Measurements from ENCODE around the gene SLC49A3.

SLC49A3 gene

DNA sequence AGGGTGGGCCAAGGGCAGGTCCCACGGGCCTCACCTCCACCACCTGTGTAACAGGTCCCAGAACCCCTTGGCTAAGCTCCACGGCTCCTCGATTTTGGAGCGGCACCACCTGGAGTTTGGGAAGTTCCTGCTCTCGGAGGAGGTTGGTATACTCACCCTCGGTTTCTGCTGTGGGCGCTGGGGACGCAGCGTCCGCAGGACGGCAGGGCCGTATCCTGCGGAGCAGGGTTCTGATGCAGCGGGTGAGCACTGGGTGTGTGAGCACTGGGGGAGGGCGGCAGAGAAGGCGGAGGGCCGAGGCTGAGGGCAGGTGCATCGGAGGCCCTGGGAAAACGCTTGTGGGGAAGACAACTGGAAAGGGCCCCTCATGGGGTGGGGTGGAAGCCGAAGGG lies 25.9 kb downstream of the SLC49A3 start:
- H3K36me3 ChIP-seq (ENCODE audit: control insufficient read depth, insufficient read depth, low read length) = no peaks in the 10 kb centered on the region
- no peak overlapping the region for H3K27ac ChIP-seq (ENCODE audit: low read depth, low read length, severe bottlenecking)
- no peaks in the 10 kb centered on the region for H3K4me1 ChIP-seq (ENCODE audit: control insufficient read depth, insufficient read depth, low read length, poor library complexity, severe bottlenecking)
- peak overlapping the region; percentile 46 for H3K4me3 ChIP-seq (ENCODE audit: extremely low read depth, insufficient read depth, low read length, poor library complexity, severe bottlenecking)
- WGBS, 2 experiments (ENCODE audit: insufficient coverage in 2 of 2) = 82 to 95% methylated on average over 18 to 19 of the region's 20 CpGs
- no peaks in the 10 kb centered on the region for H3K9me3 ChIP-seq (ENCODE audit: control insufficient read depth, low read length)

DNA sequence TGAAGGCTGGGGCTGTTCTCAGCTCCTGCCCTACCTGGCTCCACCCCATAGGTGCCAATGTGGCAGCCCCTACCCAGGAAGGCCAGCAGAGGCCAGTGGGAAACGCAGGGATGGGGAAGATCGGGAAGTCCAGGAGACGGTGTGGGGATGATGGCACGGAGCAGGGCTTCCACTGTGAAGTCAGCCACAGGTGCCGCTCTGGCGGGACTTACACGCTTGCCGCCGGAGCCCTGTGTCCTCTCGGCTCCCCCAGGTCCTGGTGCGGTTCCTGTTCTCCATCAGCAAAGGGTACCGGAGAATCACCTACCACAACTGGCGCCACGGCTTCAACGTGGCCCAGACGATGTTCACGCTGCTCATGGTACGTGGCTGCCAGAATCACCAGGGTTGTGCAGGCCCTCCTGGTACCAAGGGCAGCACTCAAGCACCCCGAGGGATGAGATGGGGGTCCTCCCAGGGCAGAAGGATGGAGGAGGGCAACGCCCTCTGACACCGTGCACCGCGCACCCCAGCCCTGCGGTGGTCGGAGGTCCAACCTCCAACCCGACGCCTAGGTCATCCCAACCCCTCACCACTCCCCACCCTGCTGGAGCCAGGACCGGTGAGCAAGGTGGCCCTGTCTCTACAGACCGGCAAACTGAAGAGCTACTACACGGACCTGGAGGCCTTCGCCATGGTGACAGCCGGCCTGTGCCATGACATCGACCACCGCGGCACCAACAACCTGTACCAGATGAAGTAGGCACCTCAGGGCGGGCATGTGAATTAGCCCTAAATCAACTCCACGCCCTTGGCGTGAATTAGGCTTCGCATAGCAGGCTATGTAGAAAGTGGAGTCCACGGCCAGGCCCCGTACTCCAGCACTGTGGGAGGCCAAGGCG lies 26.8 kb downstream of the SLC49A3 start:
- H3K4me1 ChIP-seq (ENCODE audit: control insufficient read depth, insufficient read depth, low read length, poor library complexity, severe bottlenecking) = no peaks in the 10 kb centered on the region
- no peak overlapping the region for H3K27ac ChIP-seq (ENCODE audit: low read depth, low read length, severe bottlenecking)
- H3K9me3 ChIP-seq (ENCODE audit: control insufficient read depth, low read length) = no peaks in the 10 kb centered on the region
- H3K36me3 ChIP-seq (ENCODE audit: control insufficient read depth, insufficient read depth, low read length) = no peaks in the 10 kb centered on the region
- no peak overlapping the region for H3K4me3 ChIP-seq (ENCODE audit: extremely low read depth, insufficient read depth, low read length, poor library complexity, severe bottlenecking)
- 93 to 94% methylated on average over 40 to 41 of the region's 42 CpGs for WGBS, 2 experiments (ENCODE audit: insufficient coverage in 2 of 2)

DNA sequence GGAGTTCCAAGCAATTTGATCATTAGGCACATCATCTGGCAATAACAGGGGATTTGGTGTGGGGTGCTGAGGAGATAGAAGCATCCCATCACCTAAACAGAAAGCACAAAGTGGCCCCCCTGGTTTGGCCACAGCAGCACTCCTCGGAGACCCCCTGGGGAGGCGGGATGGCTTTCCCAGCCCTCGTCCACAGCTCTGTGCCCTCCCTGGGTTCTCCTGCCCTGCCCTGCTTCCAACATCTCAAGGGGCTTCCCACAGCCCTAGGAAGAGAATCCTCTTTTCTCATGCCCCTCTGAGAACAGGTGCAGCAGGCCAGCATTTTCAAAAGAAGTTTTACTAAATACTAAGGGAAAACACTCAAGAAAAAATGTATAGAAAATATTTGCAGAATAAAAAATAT lies 27.7 kb downstream of the SLC49A3 start:
- WGBS, 2 experiments (ENCODE audit: insufficient coverage in 2 of 2) = 83 to 100% methylated on average over 2 to 3 of the region's 3 CpGs

DNA sequence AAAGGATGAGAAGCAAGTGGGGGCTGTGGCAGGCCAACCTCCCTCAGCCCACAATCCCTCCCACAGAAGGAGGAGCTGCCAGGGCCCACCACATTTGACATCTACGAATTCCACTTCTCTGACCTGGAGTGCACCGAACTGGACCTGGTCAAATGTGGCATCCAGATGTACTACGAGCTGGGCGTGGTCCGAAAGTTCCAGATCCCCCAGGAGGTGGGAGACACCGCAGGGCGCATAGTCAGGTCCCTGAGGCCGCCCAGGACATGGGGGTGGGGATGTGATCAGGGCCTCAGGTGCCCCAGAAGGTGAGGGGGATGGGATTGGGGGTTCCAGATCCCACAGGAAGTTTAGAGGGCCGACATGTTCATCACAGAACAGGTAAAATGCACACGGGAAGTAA lies 28.6 kb downstream of the SLC49A3 start:
- no peaks in the 10 kb centered on the region for H3K9me3 ChIP-seq (ENCODE audit: control insufficient read depth, low read length)
- peaks cover 5% of the 10 kb centered on the region for H3K4me1 ChIP-seq (ENCODE audit: control insufficient read depth, insufficient read depth, low read length, poor library complexity, severe bottlenecking)
- 93 to 98% methylated on average over 6 to 7 of the region's 10 CpGs for WGBS, 2 experiments (ENCODE audit: insufficient coverage in 2 of 2)
- H3K27ac ChIP-seq (ENCODE audit: low read depth, low read length, severe bottlenecking) = no peak overlapping the region
- H3K4me3 ChIP-seq (ENCODE audit: extremely low read depth, insufficient read depth, low read length, poor library complexity, severe bottlenecking) = no peak overlapping the region
- H3K36me3 ChIP-seq (ENCODE audit: control insufficient read depth, insufficient read depth, low read length) = no peaks in the 10 kb centered on the region

More for the DNA sequence above, 27.7 kb downstream of the SLC49A3 start:
- no peak overlapping the region for H3K4me3 ChIP-seq (ENCODE audit: extremely low read depth, insufficient read depth, low read length, poor library complexity, severe bottlenecking)
- no peaks in the 10 kb centered on the region for H3K36me3 ChIP-seq (ENCODE audit: control insufficient read depth, insufficient read depth, low read length)
- H3K4me1 ChIP-seq (ENCODE audit: control insufficient read depth, insufficient read depth, low read length, poor library complexity, severe bottlenecking) = peaks cover 5% of the 10 kb centered on the region
- H3K9me3 ChIP-seq (ENCODE audit: control insufficient read depth, low read length) = no peaks in the 10 kb centered on the region
- no peak overlapping the region for H3K27ac ChIP-seq (ENCODE audit: low read depth, low read length, severe bottlenecking)

DNA sequence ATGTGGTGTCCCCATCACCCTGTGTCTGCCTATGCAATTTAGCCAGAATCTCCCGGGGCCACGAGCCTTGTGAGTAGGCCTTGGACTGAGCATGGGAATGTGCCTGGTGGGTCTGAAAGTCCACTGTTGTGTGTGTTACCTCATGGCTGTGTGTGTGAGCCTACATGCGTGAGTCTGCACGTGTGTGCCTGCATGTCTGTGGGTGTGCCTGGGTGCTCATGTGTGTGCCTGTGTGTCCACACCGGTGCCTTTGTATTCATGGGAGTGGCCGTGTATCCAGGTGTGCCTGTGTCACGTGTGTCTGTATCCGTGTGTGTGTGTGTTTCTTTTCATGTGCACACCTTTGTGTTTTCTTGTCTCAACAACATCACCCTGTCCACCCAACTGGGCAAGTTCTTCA lies 29.1 kb downstream of the SLC49A3 start:
- H3K36me3 ChIP-seq (ENCODE audit: control insufficient read depth, insufficient read depth, low read length) = no peaks in the 10 kb centered on the region
- H3K27ac ChIP-seq (ENCODE audit: low read depth, low read length, severe bottlenecking) = no peak overlapping the region
- no peak overlapping the region for H3K4me3 ChIP-seq (ENCODE audit: extremely low read depth, insufficient read depth, low read length, poor library complexity, severe bottlenecking)
- H3K9me3 ChIP-seq (ENCODE audit: control insufficient read depth, low read length) = no peaks in the 10 kb centered on the region
- 88 to 95% methylated on average over 5 to 8 of the region's 8 CpGs for WGBS, 2 experiments (ENCODE audit: insufficient coverage in 2 of 2)
- peaks cover 5% of the 10 kb centered on the region for H3K4me1 ChIP-seq (ENCODE audit: control insufficient read depth, insufficient read depth, low read length, poor library complexity, severe bottlenecking)

DNA sequence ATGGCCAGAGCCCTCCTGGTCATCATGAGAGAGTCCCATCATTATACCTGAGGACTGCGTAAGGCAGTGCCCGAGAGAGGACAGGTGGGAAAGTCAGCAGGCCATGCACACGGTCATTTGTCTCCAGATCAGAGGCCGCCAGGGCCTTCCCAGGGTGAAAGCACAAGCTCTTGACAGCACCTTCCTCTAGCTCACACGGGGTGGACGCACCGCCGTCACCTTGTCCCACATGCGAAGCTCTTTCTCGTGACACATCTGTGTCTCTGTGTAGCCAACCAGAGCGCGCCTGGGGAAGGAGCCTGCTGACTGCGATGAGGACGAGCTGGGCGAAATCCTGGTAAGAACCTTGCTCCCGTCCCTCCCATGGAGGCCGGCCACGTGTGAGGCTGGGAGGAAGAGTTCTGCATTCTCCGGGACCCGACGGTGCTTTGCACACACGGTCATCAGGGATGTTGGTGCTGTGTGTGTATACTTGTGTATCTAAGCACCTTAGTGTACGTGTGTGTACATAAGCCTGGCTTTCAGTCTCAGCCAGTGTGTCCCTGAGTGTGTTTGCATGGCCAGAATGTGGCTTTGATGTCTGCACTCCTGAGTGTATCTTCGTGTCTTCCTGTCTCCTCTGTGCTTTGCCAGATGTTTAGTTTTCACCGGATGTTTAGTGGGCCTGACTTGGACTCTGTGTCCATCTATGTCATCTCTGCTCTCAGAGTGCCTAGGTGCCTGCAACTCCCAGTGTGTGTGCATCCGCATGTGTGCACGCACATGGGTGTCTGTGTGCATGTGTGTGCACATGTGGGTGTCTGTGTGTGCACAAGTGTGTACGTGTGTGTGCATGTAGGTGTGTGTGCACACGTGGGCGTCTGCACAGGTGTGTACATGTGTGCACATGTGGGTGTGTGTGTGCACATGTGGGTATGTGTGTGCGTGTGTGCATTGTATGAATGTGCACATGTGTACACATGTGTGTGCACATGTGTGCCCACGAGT lies 30.0 kb downstream of the SLC49A3 start:
- no peaks in the 10 kb centered on the region for H3K36me3 ChIP-seq (ENCODE audit: control insufficient read depth, insufficient read depth, low read length)
- no peak overlapping the region for H3K4me3 ChIP-seq (ENCODE audit: extremely low read depth, insufficient read depth, low read length, poor library complexity, severe bottlenecking)
- H3K9me3 ChIP-seq (ENCODE audit: control insufficient read depth, low read length) = no peaks in the 10 kb centered on the region
- peaks cover 5% of the 10 kb centered on the region for H3K4me1 ChIP-seq (ENCODE audit: control insufficient read depth, insufficient read depth, low read length, poor library complexity, severe bottlenecking)
- WGBS, 2 experiments (ENCODE audit: insufficient coverage in 2 of 2) = 93 to 94% methylated on average over 30 to 32 of the region's 32 CpGs
- no peak overlapping the region for H3K27ac ChIP-seq (ENCODE audit: low read depth, low read length, severe bottlenecking)

- 95% methylated on average over 22 to 26 of the region's 27 CpGs for WGBS, 2 experiments (ENCODE audit: insufficient coverage in 2 of 2)
These were observed 30.9 kb downstream of the SLC49A3 start for GRCh38 chr4:657834-658667.

DNA sequence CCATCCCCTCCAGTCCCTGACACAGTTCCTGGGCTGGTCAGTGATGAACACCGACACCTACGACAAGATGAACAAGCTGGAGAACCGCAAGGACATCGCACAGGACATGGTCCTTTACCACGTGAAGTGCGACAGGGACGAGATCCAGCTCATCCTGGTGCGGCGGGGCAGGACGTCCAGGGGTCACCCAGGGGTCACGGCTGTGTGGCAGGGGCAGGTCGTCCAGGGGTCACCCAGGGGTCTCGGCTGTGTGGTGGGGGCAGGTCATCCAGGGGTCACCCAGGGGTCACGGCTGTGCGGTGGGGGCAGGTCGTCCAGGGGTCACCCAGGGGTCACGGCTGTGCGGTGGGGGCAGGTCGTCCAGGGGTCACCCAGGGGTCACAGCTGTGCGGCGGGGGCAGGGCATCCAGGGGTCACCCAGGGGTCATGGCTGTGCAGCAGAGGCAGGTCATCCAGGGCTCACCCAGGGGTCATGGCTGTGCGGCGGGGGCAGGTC lies 31.6 kb downstream of the SLC49A3 start:
- Histone ChIP-seq H3K4me1 (ENCODE audit: control insufficient read depth, insufficient read depth, low read length, poor library complexity, severe bottlenecking) (peaks cover 5% of the 10 kb centered on the region), H3K9me3 (ENCODE audit: control insufficient read depth, low read length) (no peaks in the 10 kb centered on the region), H3K4me3 (ENCODE audit: extremely low read depth, insufficient read depth, low read length, poor library complexity, severe bottlenecking) (no peak overlapping the region), H3K36me3 (ENCODE audit: control insufficient read depth, insufficient read depth, low read length) (no peaks in the 10 kb centered on the region), H3K27ac (ENCODE audit: low read depth, low read length, severe bottlenecking) (no peak overlapping the region)
- WGBS, 2 experiments (ENCODE audit: insufficient coverage in 2 of 2) = 90 to 95% methylated on average over 13 to 22 of the region's 23 CpGs

More at GRCh38 chr4:657834-658667, 30.9 kb downstream of the SLC49A3 start:
- no peaks in the 10 kb centered on the region for H3K36me3 ChIP-seq (ENCODE audit: control insufficient read depth, insufficient read depth, low read length)
- peaks cover 5% of the 10 kb centered on the region for H3K4me1 ChIP-seq (ENCODE audit: control insufficient read depth, insufficient read depth, low read length, poor library complexity, severe bottlenecking)
- H3K9me3 ChIP-seq (ENCODE audit: control insufficient read depth, low read length) = no peaks in the 10 kb centered on the region
- H3K4me3 ChIP-seq (ENCODE audit: extremely low read depth, insufficient read depth, low read length, poor library complexity, severe bottlenecking) = no peak overlapping the region
- H3K27ac ChIP-seq (ENCODE audit: low read depth, low read length, severe bottlenecking) = no peak overlapping the region

GRCh38 chr4:656436-657337 lies 32.3 kb downstream of the SLC49A3 start:
- 93 to 95% methylated on average over 43 to 45 of the region's 58 CpGs for WGBS, 2 experiments (ENCODE audit: insufficient coverage in 2 of 2)
- Histone ChIP-seq H3K27ac (ENCODE audit: low read depth, low read length, severe bottlenecking) (no peak overlapping the region), H3K9me3 (ENCODE audit: control insufficient read depth, low read length) (no peaks in the 10 kb centered on the region), H3K4me1 (ENCODE audit: control insufficient read depth, insufficient read depth, low read length, poor library complexity, severe bottlenecking) (peaks cover 5% of the 10 kb centered on the region), H3K4me3 (ENCODE audit: extremely low read depth, insufficient read depth, low read length, poor library complexity, severe bottlenecking) (no peak overlapping the region), H3K36me3 (ENCODE audit: control insufficient read depth, insufficient read depth, low read length) (no peaks in the 10 kb centered on the region)

All from mesodermal cell (in vitro differentiated cells).